CD4-positive, alpha-beta T cell treated with Interleukin-4 for 4 hours (primary cell): Measurements from ENCODE around the gene HECTD4.
"Not testable (repeated sequence)": the region's sequence is repeated elsewhere in the genome, so short reads cannot be mapped to it uniquely, and the experiment has no call there.

Experiments
- DNase-seq: peaks from one replicate; pipeline ENCODE4 v3.0.0-alpha.2; 2020

HECTD4 gene

DNA sequence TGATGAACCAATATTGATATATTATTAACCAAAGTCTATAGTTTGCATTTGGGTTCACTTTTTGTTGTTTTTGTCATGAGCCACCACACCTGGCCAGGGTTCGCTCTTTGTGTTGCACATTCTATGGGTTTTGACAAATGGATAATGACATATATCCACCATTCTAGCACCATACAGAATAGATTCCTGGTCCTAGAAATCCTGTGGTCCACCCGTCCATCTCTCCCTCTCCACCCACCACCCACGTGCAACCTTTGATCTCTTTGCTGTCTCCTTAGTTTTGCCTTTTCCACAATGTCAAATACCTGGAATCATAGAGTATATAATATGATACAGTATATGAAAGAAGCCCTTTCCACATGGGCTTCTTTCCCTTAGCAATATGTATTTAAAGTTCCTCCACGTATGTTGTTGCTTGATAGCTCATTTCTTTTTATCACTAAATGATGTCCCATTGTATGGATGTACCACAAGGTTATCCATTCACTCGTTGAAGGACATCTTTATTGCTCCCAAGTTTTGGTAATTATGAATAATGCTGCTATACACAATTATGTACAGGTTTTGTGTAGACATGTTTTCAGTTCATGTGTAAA is 19.8 kb upstream of the HECTD4 start:
- DNase-seq: no peak

DNA sequence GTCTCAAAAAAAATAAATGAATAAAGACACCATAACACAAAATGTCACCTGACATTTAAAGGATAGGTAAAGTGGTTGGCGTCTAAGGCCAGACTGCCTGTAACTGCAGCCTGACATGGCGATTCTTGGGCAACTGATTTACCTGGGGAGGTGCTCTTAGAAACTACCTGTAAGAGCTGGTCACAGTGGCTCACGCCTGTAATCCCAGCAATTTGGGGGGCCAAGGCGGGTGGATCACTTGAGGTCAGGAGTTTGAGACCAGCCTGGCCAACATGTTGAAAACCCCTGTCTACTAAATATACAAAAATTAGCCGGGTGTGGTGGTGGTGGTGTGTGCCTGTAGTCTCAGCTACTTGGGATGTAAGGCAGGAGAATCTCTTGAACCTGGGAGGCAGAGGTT is 18.8 kb upstream of the HECTD4 start:
- no peak for DNase-seq

GRCh38 chr12:112393328-112393727 is 11.1 kb upstream of the HECTD4 start:
- no peak for DNase-seq

DNA sequence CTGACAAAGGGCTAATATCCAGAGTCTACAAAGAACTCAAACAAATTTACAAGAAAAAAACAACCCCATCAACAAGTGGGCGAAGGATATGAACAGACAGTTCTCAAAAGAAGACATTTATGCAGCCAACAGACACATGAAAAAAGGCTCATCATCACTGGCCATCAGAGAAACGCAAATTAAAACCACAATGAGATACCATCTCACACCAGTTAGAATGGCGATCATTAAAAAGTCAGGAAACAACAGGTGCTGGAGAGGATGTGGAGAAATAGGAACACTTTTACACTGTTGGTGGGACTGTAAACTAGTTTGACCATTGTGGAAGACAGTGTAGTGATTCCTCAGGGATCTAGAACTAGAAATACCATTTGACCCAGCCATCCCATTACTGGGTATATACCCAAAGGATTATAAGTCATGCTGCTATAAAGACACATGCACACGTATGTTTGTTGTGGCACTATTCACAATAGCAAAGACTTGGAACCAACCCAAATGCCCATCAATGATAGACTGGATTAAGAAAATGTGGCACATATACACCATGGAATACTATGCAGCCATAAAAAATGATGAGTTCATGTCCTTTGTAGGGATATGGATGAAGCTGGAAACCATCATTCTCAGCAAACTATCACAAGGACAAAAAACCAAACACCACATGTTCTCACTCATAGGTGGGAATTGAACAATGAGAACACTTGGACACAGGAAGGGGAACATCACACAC is 7.9 kb upstream of the HECTD4 start:
- DNase-seq: not testable (repeated sequence)

DNA sequence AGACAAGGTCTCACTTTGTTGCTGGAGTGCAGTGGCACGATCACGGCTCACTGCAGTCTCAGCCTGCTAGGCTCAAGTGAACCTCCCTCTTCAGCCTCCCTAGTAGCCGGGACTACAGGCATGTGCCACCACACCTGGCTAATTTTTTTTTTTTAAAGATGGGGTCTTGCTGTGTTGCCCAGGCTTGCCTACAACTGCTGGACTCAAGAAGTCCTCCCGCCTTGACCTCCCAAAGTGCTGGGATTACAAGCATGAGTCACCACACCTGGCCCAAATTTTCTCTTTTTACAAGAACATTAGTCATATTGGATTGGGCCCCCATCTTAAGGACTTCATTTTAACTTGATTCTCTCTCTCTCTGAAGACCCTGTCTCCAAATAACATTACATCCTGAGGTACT is 7.0 kb upstream of the HECTD4 start:
- DNase-seq: no peak

DNA sequence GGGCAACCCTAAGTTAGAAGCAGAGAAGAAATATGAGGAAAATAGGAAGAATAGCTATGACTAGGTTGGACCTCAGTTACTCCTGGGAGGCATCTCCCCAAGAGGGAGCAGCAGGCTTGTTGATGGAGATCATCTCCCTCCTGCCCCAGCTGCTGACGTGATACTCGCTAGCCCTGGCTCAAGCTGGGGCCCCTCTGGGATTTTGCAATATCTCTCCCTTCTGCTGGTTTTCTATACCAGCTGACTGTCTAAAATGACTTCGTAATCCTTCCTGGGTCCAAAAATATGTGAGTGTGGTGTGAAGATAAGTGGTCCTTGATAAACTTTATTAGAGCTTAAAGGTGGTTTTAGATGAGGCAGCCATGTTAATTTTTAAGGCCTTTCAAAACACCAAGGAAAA is 4.5 kb upstream of the HECTD4 start:
- no peak for DNase-seq

DNA sequence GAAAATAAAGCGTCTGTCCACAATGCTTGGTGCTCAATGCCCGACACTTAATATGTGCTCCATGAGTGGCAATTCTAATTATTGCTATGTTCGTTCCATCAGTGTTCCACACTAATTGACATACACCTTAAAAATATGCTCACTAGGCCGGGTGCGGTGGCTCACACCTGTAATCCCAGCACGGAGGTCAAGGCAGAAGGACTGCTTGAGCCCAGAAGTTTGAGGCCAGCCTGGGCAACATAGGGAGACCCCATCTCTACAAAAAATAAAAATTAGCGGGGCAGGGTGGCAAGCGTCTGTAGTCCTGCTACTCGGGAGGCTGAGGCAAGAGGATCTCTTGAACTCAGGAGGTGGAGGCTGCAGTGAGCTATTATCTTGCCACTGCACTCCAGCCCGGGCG is 635 bp upstream of the HECTD4 start:
- no peak for DNase-seq

DNA sequence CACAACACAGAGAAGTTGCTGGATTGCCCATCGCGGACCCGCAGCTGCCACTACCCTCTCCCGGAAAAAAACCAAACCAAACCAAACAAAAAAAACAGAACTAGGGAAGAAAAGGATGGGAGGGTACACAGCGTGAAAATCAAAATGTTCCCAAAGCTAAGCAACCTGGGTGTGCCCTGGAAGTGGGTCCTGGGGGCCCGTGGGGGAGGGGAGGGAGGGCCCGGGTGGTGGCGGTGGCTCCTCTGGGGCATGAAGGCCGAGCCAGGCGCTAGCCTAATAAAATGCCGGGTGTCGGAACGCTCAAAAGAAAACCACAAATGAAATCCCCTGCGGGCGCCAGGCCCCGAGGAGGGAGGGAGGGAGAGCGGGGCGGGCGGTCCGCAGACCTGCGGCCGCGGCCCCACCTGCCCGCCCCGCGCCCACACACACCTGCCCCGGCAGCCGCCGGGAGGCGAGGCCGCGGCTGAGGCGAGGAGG is 787 bp downstream of the HECTD4 start:
- peak; percentile 29 for DNase-seq

DNA sequence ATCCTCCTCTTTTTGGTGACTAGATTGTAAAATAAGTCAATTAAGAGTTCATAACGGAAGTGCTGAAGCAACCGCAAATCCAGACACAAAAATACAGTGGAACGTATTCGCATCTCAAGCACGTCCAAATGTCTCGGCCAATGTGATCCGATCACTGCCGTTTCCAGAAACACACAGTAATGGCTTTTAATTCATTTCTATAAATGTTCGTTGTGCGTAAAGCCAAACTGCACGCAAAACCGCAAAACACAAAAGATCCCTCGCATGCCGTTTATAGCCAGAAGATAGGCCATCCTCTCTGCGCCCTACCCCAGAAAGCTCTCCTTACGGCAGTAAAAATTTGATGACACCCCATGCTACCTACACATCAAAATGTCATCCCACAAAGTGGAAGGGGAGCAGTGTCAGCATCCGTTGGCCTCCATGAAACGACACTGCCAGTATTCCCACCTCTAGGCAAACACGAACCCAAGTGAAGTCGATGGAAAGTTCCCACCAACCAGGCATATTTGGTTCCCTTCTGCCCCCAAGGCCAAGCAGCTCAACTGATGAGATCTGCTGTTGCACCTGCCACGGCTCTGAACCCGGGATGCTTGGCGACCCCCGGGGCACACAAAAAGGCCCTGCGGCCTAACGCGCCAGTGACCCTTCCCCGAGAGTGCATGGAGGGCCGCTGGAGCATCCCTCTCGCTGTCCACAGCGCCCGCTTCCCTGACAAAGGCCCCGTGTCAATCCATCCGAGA is 1.4 kb downstream of the HECTD4 start:
- no peak for DNase-seq

DNA sequence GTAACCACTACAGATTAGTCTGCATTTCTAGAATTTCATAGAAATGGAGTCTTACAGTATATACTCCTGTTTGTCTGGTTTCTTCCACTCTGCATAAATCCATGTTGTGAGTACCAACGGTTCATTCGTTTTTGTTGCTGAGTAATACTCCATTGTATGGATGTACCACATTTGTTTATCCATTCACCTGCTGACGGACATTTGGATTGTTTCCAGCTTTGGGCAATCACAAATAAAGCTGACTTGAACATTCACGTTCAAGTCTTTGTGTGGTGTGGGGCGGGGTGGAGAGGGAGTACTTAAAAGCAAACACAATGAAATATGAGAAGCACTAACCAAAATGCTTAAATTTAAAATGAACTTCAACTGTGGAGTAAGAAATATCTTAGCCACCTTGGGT is 7.1 kb downstream of the HECTD4 start:
- DNase-seq: no peak

GRCh38 chr12:112374166-112374740 is 8.0 kb downstream of the HECTD4 start:
- no peak for DNase-seq

GRCh38 chr12:112370868-112371510 is 11.2 kb downstream of the HECTD4 start:
- DNase-seq: no peak

GRCh38 chr12:112370199-112370598 is 12.0 kb downstream of the HECTD4 start:
- DNase-seq: no peak

GRCh38 chr12:112368856-112369255 is 13.4 kb downstream of the HECTD4 start:
- no peak for DNase-seq

- no peak for DNase-seq
Observed at GRCh38 chr12:112367965-112368364, 14.3 kb downstream of the HECTD4 start.

- no peak for DNase-seq
Observed at GRCh38 chr12:112362310-112362709, 19.9 kb downstream of the HECTD4 start.

DNA sequence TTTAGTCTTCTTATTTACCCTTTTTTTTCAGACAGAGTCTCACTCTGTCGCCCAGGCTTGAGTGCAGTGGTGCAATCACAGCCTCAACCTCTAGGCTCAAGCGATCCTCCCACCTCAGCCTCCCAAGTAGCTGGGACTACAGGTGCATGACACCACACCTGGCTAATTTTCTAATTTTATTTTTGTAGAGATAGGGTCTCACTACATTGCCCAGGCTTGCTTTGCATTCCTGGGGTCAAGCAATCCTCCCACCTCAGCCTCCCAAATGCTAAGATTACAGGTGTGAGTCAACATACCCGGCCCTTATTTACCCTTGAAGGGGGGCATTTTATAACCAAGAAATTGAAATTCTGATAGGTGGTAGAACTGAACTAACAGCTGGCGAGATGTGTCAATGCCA is 21.0 kb downstream of the HECTD4 start:
- no peak for DNase-seq

DNA sequence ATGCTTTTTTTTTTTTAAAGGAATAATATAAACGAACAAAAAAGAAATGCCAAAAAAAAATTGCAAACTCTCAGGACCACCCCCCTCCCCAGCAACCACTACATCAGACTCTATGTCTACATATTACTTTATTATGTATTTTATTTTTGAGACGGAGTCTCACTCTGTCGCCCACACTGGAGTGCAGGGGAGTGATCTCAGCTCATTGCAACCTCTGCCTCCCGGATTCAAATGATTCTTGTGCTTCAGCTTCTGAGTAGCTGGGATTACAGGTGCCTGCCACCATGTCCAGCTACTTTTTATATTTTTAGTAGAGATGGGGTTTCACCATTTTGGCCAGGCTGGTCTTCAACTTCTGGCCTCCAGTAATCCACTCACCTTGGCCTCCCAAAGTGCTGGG is 22.9 kb downstream of the HECTD4 start:
- no peak for DNase-seq

- no peak for DNase-seq
Observed at GRCh38 chr12:112357214-112357613, 25.0 kb downstream of the HECTD4 start.

GRCh38 chr12:112354399-112354798 is 27.8 kb downstream of the HECTD4 start:
- no peak for DNase-seq

- no peak for DNase-seq
Observed at GRCh38 chr12:112353393-112353792, 28.8 kb downstream of the HECTD4 start.

DNA sequence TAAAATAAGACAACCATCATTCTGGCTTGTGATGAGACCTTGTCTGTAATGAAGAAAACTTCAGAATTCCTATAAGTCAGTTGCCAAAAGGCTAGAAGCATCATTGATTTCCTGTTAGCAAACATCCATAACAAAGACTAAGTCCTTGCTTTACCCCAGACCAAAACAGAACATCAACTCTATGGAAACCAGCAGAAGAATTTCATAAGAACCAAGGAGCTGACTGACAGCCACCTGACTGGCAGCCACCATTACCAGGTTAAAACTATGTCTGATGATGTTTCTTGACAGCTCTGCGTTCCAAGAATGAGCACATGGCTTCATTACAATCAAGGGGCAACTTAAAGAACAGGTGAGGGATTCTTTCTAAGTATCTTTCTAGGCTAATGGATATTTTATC is 29.3 kb downstream of the HECTD4 start:
- DNase-seq: no peak
